SH-SY5Y (cell line): ENCODE results near the gene TMEM42.

ENCODE experiments used
- GATA2 ChIP-seq: IDR thresholded peaks from 2 replicates; pipeline ENCODE4 v1.6.1; 2011; ENCODE audit warnings: mild to moderate bottlenecking, low read depth, low read length
- GATA3 ChIP-seq: IDR thresholded peaks from 2 replicates; pipeline ENCODE4 v1.6.1; 2011; ENCODE audit warnings: low read depth, mild to moderate bottlenecking, low read length, moderate library complexity

The TMEM42 gene

DNA sequence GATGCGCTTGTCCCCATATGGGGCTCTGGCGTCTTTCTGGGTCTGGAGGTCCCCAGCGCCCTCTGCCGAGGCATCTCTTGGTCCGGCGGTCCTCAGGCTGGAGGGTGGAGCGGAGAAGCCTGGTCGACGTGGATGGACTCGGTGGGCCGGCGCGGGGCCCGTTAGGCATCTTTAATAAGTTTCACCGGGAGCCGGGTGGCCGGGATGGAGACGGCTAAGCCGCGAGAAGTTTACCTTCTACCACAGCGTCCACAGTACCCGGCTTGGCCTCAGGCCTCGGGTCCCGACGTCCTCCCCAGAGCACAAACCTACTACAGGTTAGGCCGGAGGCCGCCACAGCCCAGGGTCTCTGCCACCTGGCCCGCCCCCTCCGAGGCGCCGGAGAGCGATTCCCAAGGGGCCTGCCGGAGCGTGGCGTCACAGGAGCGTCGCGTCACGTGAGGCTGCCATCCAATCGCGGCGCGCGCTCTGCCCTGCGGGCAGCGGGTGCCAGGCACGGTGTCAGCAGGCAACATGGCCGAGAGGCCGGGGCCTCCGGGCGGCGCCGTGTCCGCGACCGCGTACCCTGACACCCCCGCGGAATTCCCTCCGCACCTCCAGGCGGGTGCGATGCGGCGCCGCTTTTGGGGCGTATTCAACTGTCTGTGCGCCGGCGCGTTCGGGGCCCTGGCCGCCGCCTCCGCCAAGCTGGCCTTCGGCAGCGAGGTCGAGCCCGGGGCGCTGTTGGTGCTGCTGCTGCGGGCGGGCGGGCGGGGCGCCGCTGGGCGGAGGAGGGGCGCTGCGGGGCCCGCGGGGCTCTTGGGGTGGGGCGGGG is at the start of gene TMEM42:
Gene TMEM42, plus strand, starts transcription at position 501 of the 814 bp plus-strand sequence. Its CDS starts 13 bp downstream, at position 514.
- TF ChIP-seq GATA3: no peak
- no peak; the same call in 1 of the 2 replicates for TF ChIP-seq GATA2

DNA sequence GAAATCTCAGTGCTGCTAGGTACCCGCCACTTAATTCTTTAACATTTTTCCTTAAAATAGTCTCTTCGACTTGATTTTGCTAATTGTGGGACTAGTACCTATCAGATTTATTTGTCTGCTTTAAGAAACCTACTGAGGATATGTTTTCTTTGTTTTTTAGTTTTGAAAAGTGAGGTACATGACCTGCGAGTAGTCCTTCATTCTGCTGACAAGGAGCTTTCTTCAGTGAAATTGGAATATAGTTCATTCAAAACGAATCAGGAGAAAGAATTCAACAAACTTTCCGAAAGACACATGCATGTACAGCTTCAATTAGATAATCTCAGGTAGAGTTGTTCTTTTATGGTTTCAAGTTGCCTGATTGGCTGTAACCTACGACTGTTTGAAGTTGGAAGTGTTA is 47.0 kb upstream of the TMEM42 start:
- TF ChIP-seq GATA3 (no peak), GATA2 (no peak)

DNA sequence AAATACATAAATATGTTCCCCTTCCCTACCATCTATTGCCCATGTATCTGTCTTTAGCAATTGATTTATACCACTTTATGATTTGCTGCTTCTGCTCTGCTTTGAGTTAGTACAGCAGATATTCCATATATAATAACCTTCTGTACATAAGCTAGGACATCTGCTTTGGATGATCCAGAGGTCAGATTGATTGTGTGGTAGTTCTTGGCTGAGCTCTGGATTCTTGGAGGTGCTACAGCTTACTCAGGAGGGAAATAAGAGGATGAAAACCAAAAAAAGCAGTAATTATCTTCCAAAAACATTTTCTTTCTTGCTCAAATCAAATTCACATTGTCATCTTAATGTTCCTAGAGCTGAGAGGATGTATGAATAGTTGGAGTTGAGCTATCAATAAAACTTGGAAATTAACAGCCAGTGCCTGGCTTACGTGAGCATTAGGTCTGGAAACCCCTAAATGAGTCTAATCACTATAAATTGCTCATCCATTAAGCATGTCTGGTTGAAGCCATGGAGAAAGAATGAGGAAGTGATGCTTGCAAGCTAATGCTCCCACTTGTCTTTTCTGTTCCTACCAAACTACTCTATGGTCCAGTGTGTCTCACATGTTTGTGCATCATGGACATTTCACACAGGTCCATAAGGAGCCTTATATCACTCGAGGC is 36.3 kb upstream of the TMEM42 start:
- no peak for TF ChIP-seq GATA3
- TF ChIP-seq GATA2: no peak

DNA sequence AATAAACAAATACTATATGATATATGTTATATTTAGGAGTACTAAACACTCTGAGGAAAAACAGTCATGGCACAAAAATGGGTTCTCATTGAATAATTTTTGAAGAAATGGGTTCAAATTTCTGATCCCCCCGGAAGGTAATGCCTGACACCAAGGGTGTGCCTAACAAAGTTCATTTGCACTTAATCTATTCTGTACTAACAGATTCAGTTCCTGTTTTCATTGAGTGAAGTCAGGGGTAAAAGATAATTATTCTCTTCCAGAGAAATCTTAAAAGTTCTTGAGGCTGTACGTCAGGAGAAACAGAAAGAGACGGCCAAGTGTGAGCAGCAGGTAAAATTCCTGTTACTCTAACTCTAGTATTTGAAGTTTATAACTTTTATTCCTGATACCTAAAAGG is 34.5 kb upstream of the TMEM42 start:
- no peak for TF ChIP-seq GATA3
- no peak for TF ChIP-seq GATA2

DNA sequence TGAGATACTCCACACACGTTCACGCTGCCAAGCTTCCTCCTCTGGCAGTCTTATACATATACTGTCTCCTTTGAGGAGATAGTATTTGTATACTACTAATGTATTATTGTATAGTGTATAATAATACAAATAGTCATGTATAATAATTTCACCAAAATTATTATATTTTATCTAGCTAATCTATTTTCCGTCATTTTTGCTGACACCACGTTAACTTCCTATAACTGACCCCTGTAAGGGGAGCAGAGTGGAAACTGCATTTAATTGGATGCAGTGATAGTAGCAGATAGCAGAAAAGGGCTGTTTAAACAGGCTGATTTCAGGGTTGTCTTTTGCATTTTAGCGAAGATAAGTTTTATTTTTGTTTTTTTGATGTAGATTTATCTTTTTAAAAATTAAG is 30.5 kb upstream of the TMEM42 start:
- no peak for TF ChIP-seq GATA3

DNA sequence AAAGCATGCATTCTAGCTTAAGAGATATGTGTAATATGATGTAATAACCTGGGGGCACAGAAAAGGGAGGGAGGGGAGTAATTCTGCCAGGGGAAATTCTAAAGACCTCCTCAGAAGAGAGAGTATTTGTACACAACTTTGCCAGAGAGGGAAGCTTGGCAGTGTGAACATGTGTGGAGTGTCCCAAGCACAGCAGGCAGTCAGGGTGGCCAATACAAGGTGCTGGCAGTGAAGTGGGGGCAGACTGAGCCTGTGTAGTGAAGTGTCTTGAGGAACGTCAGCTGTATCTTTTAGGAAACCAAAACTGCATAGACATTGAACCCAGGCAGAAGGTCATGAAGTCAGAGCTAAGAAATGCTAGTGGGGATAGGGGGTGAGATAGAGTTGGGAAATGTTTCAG is 29.7 kb upstream of the TMEM42 start:
- no peak for TF ChIP-seq GATA3
- TF ChIP-seq GATA2: no peak

DNA sequence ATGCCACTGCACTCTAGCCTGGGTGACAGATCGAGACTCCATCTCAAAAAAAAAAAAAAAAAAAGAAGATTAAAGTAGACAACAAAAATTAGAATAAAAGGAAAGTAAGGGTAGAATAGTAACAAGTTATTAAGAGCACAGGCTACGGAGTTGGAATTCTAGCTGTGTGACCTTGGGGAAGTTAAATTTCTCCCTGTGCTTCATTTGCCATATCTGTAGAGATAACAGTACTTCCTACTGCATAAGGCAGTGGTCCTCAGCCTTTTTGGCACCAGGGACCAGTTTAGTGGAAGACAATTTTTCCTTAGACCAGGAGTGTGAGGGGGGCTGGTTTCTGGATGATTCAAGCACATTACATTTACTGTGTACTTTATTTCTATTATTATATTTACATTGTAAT is 28.7 kb upstream of the TMEM42 start:
- TF ChIP-seq GATA2: no peak
- TF ChIP-seq GATA3: no peak

DNA sequence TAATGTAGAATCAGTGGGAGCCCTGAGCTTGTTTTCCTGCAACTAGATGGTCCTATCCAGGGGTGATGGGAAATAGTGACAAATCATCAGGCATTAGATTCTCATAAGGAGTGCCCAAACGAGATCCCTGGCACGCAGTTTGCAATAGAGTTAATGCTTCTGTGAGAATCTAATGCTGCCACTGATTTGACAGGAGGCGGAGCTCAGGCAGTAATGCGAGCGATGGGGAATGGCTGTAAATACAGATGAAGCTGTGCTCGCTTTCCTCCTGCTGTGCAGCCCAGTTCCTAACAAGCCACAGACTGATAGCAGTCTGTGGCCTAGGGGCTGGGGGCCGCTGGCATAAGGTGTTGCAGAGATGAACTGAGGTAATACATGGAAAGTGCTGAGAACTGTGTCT is 28.3 kb upstream of the TMEM42 start:
- TF ChIP-seq GATA3 (no peak), GATA2 (no peak)

DNA sequence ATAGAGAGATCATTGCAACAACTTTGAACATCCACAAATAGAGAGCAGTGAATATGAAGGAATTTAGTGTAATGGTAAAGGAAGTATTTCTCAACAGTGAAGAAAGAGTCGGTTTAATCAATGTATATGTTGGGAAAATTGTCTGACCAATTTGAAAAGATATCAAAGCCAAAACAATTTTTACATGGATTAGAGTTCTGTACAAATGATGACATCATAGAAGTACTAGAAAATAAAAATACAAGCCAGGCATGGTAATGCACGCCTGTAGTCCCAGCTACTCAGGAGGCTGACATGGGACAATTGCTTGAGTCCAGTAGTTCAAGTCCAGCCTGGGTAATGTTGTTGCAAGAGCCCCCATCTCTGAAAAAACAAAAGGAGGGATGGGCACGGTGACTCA is 26.0 kb upstream of the TMEM42 start:
- no peak for TF ChIP-seq GATA3
- no peak for TF ChIP-seq GATA2

DNA sequence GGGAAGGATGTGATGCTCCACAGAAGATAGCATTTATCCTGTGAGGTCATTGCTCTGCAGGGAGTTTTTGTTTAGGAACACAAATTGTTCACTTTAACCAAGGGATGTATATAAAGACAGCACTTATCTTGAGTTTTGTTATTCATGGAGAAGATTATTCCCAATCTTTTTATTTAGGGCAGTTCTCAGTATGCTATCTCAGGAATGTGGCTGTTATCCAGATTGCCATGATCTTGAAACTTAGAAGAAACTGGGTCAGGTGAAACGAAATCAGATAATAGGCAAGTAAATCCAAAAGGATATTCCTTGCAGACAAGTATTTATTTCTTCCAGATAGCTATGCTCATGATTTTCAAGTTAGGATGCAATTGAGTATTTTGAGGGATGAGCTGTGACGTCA is 19.3 kb upstream of the TMEM42 start:
- no peak for TF ChIP-seq GATA2
- no peak for TF ChIP-seq GATA3

DNA sequence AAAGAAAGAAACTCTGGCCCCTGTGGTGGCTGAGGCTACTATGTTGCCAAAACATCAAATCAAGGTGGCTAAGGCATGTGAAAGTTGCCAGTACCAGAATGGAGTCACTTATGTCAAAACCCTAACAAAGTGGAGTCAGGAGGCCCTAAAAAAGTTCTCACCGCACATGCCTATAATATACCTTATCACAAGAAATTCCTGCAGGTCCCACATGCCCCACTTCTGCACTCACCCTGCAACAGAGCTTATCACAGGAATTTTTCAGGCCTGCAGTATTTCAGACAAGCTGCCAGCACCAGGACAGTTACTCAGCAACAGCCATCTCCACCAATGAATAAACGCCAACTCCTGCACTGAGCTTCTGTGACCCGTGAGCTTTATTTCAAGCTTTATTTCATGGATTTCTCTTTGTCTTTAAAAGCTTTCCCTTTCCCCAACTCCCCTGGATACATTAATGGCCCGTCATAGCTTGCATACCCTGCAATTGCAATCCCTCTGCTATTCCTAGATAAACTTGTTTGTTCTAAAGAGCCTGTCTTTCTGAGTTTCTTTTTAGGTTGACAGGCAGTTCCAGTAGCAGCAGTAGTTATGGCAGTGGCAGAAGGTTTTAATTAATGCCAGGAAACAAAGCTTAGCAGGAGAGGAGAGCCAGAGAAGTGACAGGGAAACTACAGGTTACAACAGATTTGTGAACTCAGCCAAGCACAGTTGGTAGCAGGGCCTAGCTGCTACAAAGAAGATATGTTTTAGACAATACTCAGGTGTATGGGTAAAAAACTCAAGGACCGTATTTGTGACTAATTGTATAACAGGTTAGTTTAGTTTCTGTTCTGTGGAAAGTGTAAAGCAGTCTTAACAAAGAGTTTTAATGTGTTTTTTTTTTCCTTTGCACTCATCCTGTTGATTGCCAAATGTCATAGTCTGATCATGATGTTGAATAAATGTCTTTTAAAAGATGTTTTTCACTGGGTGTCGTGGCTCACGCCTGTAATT is 15.9 kb upstream of the TMEM42 start:
- TF ChIP-seq GATA3 (no peak), GATA2 (peak; percentile 76)

DNA sequence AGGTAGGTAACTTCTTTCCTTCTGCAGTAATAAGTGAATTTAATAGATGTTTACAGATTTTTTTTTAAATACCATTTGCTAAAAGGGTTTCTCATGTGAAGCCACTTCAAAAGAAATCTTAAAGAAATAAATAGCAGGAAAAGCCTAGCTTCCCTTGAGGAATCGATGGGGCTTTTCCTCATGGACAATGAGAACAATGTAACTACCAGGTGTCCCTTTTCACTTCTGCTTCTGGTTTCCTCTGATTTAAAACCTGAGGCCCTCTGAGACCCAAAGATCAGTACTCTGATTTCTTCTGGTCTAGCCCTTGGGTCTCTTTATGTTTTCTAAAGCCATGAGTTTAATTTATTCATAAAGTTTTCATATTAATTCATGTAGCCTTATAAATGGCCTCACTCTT is 13.1 kb upstream of the TMEM42 start:
- TF ChIP-seq GATA2 (no peak), GATA3 (no peak)

DNA sequence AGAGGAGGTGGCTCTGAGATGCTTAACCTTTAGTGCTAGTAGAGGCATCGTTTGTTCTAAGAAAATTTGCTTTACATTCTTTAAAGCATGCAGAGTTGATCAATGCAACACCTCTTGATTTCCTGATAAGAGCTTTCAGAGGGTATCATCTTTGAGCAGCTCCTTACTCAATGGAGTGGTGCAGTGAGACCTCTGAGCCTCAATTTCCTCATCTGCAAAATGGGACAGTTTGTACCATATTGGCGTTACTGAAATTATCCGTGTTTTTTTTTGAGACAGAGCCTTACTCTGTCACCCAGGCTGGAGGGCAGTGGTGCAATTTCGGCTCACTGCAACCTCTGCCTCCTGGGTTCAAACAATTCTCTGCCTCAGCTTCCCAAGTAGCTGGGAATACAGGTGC is 1.6 kb upstream of the TMEM42 start:
- TF ChIP-seq GATA2 (no peak), GATA3 (no peak)

DNA sequence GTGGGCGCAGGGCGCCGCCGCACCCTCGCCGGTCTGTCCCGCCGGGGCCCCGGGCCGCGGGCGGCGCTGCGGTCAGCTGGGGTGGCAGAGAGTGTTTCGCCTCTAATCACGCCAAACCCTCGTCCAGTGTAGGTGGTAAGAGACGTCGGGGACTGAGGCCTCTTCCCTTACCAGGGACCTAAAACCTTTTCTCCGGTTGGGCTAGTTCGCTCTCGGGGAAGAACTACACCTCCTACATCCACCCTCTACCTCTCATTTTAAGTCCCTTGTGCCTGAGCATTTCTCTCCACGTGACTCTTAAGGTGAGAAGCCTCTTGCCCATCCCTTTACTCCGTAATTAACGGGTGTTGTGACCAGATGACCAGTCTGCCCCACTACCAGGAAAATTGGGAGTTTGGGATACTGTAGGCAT is 520 bp downstream of the TMEM42 start:
- TF ChIP-seq GATA2: no peak
- no peak for TF ChIP-seq GATA3
